ENCODE results near the gene LCNL1. TPM values are rescaled to one million over a fixed set of nuclear protein-coding genes. Genes with fewer than 3 reads are reported as not detected.

The LCNL1 gene
- total and polyA plus RNA-seq, 2 of the 13 experiments (the other 11 are each of a cell fraction or from before 2014, with no cell fraction given), result not detected

DNA sequence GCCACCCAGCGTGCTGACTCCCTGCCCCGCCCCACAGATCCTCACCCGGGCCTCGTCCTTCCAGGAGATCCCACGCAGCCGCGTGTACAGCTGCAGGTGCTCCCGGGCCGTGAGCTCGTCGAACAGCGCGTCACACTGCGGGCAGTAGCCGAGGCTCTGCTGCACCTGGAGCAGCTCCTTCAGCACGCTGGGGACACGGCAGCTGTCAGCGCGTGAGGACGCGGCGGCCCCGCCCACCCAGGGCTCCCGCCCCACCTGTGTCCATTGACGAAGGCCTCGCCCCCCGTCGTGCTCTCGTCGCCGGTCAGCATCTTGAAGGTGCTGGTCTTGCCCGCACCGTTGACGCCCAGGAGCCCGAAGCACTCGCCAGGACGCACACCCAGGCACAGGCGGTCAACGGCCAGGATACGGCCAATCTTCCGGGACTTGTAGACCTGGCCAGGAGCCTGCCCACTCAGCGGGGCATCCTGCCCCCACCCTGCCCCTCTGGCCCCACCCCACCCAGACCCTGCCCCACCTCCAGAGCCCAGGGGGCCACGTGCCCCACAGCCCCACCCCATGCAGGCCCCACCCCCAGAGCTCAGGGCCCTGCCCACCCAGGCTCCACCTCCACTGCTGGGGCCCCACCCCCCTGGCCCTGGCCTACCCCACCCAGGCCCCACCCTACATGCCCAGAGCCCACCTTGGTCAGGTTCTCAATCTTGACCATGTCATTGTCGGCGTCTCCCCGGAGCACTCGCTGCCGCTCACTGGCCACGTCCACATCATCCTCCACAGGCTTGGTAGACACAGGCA lies 27.3 kb downstream of the LCNL1 start:
- in situ Hi-C loops (cut with HindIII; ENCODE audit: extremely low pct_ligation_motif_present, low pct_unique_long_range_greater_than_20kb), result no loop called here
- TF ChIP-seq, protein P1, sequence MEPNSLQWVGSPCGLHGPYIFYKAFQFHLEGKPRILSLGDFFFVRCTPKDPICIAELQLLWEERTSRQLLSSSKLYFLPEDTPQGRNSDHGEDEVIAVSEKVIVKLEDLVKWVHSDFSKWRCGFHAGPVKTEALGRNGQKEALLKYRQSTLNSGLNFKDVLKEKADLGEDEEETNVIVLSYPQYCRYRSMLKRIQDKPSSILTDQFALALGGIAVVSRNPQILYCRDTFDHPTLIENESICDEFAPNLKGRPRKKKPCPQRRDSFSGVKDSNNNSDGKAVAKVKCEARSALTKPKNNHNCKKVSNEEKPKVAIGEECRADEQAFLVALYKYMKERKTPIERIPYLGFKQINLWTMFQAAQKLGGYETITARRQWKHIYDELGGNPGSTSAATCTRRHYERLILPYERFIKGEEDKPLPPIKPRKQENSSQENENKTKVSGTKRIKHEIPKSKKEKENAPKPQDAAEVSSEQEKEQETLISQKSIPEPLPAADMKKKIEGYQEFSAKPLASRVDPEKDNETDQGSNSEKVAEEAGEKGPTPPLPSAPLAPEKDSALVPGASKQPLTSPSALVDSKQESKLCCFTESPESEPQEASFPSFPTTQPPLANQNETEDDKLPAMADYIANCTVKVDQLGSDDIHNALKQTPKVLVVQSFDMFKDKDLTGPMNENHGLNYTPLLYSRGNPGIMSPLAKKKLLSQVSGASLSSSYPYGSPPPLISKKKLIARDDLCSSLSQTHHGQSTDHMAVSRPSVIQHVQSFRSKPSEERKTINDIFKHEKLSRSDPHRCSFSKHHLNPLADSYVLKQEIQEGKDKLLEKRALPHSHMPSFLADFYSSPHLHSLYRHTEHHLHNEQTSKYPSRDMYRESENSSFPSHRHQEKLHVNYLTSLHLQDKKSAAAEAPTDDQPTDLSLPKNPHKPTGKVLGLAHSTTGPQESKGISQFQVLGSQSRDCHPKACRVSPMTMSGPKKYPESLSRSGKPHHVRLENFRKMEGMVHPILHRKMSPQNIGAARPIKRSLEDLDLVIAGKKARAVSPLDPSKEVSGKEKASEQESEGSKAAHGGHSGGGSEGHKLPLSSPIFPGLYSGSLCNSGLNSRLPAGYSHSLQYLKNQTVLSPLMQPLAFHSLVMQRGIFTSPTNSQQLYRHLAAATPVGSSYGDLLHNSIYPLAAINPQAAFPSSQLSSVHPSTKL (CRISPR knock-in tag; IDR thresholded peaks at IDR 0.05), result no peak
- TF ChIP-seq ZNF746 (CRISPR knock-in tag; IDR thresholded peaks at IDR 0.05) (no peak), PHB2 (IDR thresholded peaks at IDR 0.05; ENCODE audit: partially characterized antibody) (no peak), SATB2 (CRISPR knock-in tag; IDR thresholded peaks at IDR 0.05) (no peak), YEATS4 (CRISPR knock-in tag; IDR thresholded peaks at IDR 0.05; ENCODE audit: borderline replicate concordance) (no peak), ZNF615 (CRISPR knock-in tag; IDR thresholded peaks at IDR 0.05; ENCODE audit: borderline replicate concordance) (no peak)
- TF ChIP-seq, protein P2, sequence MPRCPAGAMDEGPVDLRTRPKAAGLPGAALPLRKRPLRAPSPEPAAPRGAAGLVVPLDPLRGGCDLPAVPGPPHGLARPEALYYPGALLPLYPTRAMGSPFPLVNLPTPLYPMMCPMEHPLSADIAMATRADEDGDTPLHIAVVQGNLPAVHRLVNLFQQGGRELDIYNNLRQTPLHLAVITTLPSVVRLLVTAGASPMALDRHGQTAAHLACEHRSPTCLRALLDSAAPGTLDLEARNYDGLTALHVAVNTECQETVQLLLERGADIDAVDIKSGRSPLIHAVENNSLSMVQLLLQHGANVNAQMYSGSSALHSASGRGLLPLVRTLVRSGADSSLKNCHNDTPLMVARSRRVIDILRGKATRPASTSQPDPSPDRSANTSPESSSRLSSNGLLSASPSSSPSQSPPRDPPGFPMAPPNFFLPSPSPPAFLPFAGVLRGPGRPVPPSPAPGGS (CRISPR knock-in tag; IDR thresholded peaks at IDR 0.05), result no peak
- TF ChIP-seq, protein P3, sequence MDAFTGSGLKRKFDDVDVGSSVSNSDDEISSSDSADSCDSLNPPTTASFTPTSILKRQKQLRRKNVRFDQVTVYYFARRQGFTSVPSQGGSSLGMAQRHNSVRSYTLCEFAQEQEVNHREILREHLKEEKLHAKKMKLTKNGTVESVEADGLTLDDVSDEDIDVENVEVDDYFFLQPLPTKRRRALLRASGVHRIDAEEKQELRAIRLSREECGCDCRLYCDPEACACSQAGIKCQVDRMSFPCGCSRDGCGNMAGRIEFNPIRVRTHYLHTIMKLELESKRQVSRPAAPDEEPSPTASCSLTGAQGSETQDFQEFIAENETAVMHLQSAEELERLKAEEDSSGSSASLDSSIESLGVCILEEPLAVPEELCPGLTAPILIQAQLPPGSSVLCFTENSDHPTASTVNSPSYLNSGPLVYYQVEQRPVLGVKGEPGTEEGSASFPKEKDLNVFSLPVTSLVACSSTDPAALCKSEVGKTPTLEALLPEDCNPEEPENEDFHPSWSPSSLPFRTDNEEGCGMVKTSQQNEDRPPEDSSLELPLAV (CRISPR knock-in tag; conservative IDR thresholded peaks at IDR 0.05; ENCODE audit: low read depth), result no peak
- TF ChIP-seq, protein P4, sequence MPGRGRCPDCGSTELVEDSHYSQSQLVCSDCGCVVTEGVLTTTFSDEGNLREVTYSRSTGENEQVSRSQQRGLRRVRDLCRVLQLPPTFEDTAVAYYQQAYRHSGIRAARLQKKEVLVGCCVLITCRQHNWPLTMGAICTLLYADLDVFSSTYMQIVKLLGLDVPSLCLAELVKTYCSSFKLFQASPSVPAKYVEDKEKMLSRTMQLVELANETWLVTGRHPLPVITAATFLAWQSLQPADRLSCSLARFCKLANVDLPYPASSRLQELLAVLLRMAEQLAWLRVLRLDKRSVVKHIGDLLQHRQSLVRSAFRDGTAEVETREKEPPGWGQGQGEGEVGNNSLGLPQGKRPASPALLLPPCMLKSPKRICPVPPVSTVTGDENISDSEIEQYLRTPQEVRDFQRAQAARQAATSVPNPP (CRISPR knock-in tag; IDR thresholded peaks at IDR 0.05), result no peak
- TF ChIP-seq, protein P5, sequence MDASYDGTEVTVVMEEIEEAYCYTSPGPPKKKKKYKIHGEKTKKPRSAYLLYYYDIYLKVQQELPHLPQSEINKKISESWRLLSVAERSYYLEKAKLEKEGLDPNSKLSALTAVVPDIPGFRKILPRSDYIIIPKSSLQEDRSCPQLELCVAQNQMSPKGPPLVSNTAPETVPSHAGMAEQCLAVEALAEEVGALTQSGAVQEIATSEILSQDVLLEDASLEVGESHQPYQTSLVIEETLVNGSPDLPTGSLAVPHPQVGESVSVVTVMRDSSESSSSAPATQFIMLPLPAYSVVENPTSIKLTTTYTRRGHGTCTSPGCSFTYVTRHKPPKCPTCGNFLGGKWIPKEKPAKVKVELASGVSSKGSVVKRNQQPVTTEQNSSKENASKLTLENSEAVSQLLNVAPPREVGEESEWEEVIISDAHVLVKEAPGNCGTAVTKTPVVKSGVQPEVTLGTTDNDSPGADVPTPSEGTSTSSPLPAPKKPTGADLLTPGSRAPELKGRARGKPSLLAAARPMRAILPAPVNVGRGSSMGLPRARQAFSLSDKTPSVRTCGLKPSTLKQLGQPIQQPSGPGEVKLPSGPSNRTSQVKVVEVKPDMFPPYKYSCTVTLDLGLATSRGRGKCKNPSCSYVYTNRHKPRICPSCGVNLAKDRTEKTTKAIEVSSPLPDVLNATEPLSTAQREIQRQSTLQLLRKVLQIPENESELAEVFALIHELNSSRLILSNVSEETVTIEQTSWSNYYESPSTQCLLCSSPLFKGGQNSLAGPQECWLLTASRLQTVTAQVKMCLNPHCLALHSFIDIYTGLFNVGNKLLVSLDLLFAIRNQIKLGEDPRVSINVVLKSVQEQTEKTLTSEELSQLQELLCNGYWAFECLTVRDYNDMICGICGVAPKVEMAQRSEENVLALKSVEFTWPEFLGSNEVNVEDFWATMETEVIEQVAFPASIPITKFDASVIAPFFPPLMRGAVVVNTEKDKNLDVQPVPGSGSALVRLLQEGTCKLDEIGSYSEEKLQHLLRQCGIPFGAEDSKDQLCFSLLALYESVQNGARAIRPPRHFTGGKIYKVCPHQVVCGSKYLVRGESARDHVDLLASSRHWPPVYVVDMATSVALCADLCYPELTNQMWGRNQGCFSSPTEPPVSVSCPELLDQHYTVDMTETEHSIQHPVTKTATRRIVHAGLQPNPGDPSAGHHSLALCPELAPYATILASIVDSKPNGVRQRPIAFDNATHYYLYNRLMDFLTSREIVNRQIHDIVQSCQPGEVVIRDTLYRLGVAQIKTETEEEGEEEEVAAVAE (CRISPR knock-in tag; IDR thresholded peaks at IDR 0.05; ENCODE audit: borderline replicate concordance), result no peak
- ChIA-PET CTCF (ENCODE audit: low intra/inter-chr PET ratio, low total read pairs) (no interaction called here), POLR2A (no interaction called here)
- Histone ChIP-seq H3K27me3 (ENCODE audit: control insufficient read depth in 1 of 2, insufficient read depth in 2 of 2, low read length in 2 of 2) (no peaks in the 10 kb centered on the region), H3K36me3 (replicated peaks in 1 of 2; ENCODE audit: control insufficient read depth in 1 of 2, insufficient read depth in 2 of 2, low read length in 2 of 2) (no peaks in the 10 kb centered on the region), H2AFZ (ENCODE audit: low read length) (no peak overlapping the region), H3K4me1 (ENCODE audit: insufficient read depth, low read length) (no peaks in the 10 kb centered on the region), H3K9me3 (ENCODE audit: low read length) (no peaks in the 10 kb centered on the region), H3K4me3 (replicated peaks in 1 of 3; ENCODE audit: insufficient read depth in 1 of 3, low read depth in 2 of 3, low read length in 3 of 3) (no peak overlapping the region), H3K79me2 (ENCODE audit: insufficient read depth, low read length) (no peaks in the 10 kb centered on the region), H3K9ac (ENCODE audit: insufficient read depth, low read depth, low read length) (no peak overlapping the region), H3K4me2 (ENCODE audit: low read depth, low read length) (no peak overlapping the region), H4K20me1 (ENCODE audit: insufficient read depth, low read length) (no peaks in the 10 kb centered on the region), H3K27ac (ENCODE audit: extremely low read length, insufficient read depth, low read length) (no peak overlapping the region)
- no TSS peak for BruUV-seq (replicated peaks)
- FAIRE-seq (no peak), ATAC-seq (no peak), DNase-seq (ENCODE audit: low spot score) (no peak)
- WGBS (ENCODE audit: low lambda C conversion rate), result 94% methylated on average over 22 of the region's 49 CpGs
- intact Hi-C loops (cut with micrococcal nuclease; ENCODE audit: unreplicated experiment), result no loop called here
